Fibroblast of the conjunctiva (primary cell): ENCODE data around the gene STOML1.
A peak's percentile ranks its signal among the peaks of the same experiment; 100 is the strongest.

Experiments
- DNase-seq: peaks from one replicate; pipeline ENCODE4 v3.0.0-alpha.2; 2010; ENCODE audit warnings: low read depth

Gene STOML1

GRCh38 chr15:74019734-74020133 lies 27.6 kb upstream of the STOML1 start:
- no peak for DNase-seq

GRCh38 chr15:74013374-74013894 lies 21.3 kb upstream of the STOML1 start:
- no peak for DNase-seq

- DNase-seq, result no peak
Observed at GRCh38 chr15:74011610-74012009, 19.5 kb upstream of the STOML1 start.

GRCh38 chr15:74010929-74011540 lies 18.9 kb upstream of the STOML1 start:
- DNase-seq, result peak; percentile 62

- no peak for DNase-seq
Observed at GRCh38 chr15:74008901-74009300, 16.8 kb upstream of the STOML1 start.

GRCh38 chr15:74007820-74008371 lies 15.8 kb upstream of the STOML1 start:
- no peak for DNase-seq

GRCh38 chr15:74006774-74007639 lies 14.9 kb upstream of the STOML1 start:
- no peak for DNase-seq

GRCh38 chr15:73997986-73998385 lies 5.9 kb upstream of the STOML1 start:
- no peak for DNase-seq

- DNase-seq, result no peak
Observed at GRCh38 chr15:73996939-73997338, 4.8 kb upstream of the STOML1 start.

GRCh38 chr15:73996267-73996666 lies 4.2 kb upstream of the STOML1 start:
- no peak for DNase-seq

GRCh38 chr15:73994912-73995622 lies 3.0 kb upstream of the STOML1 start:
- no peak for DNase-seq

- DNase-seq, result peak; percentile 89
Observed at GRCh38 chr15:73994413-73994883, 2.4 kb upstream of the STOML1 start, which contains the start of gene PML. TSS of gene PML (plus strand) at chr15:73994716. CDS start at chr15:73994813, 97 bp downstream.

GRCh38 chr15:73993211-73993994 lies 1.3 kb upstream of the STOML1 start:
- no peak for DNase-seq

GRCh38 chr15:73992594-73992898 lies 451 bp upstream of the STOML1 start:
- DNase-seq, result no peak

GRCh38 chr15:73991260-73991659 lies 835 bp downstream of the STOML1 start:
- no peak for DNase-seq

- no peak for DNase-seq
Observed at GRCh38 chr15:73990250-73991005, 1.7 kb downstream of the STOML1 start.

GRCh38 chr15:73989001-73989798 lies 2.9 kb downstream of the STOML1 start:
- DNase-seq, result no peak

GRCh38 chr15:73988445-73988969 lies 3.6 kb downstream of the STOML1 start:
- no peak for DNase-seq

- DNase-seq, result no peak
Observed at GRCh38 chr15:73987681-73988444, 4.2 kb downstream of the STOML1 start.
